HepG2 (cell line): ENCODE results near the gene IQCM. TPM values are rescaled to one million over a fixed set of nuclear protein-coding genes. Genes with fewer than 3 reads are reported as not detected.

Experiments used
- ATAC-seq: fragments of 200-7000 bp; cut with Tn5 transposase; 3 replicates; pipeline ENCODE4 v1.9.1; 2020; ENCODE audit warnings: mild to moderate bottlenecking, moderate library complexity
- BruUV-seq: library from RNA; stranded (reverse); fragments of 400-500 nt; replicated peaks from 2 replicates; lab custom pipeline; 2021; lab: Mats Ljungman, UMichigan
- CTCF ChIA-PET: fragments of 300-600 bp; formaldehyde crosslinking; extraction: SDS; loops from one replicate; lab custom pipeline; 2021; ENCODE audit warnings: low total read pairs, inconsistent platforms, low intra/inter-chr PET ratio; lab: Yijun Ruan, JAX
- POLR2A ChIA-PET: fragments of 350-600 bp; sonication (Branson Sonifier 250); formaldehyde crosslinking; loops from one replicate; lab custom pipeline; 2020; ENCODE audit warnings: antibody characterized with exemption, inconsistent platforms; lab: Yijun Ruan, JAX
- DNase-seq: peaks from one replicate; pipeline ENCODE4 v3.0.0-alpha.2; 2015; ENCODE audit warnings: low spot score
- FAIRE-seq: peaks from 3 replicates; lab custom pipeline; 2011; peaks lifted over from hg19 to GRCh38; lab: Jason Lieb, UNC
- H2AFZ ChIP-seq: one replicate; pipeline ENCODE4 v1.6.1; 2011; ENCODE audit warnings: low read length, inconsistent platforms
- H3K27ac ChIP-seq: fragments of 300-600 bp; 3 replicates; pipeline ENCODE4 v1.8.0; 2011; ENCODE audit warnings: mixed run types, mild to moderate bottlenecking, mixed read lengths, low read length, inconsistent platforms; ENCODE audit not compliant: insufficient read depth; ENCODE audit errors: extremely low read length
- H3K27me3 ChIP-seq, 2 experiments: fragments of 200-600 bp in 1 of 2; 2 replicates in 1 of 2; 3 replicates in 1 of 2; pipeline versions ENCODE4 v1.6.0 to v1.8.0; 2011; ENCODE audit warnings: low read length in 2 of 2, mild to moderate bottlenecking in 2 of 2, moderate library complexity in 2 of 2, inconsistent platforms in 1 of 2; ENCODE audit not compliant: insufficient read depth in 2 of 2, control insufficient read depth in 1 of 2
- H3K36me3 ChIP-seq, 2 experiments: fragments of 200-600 bp in 1 of 2; replicated peaks in 1 of 2; 2 replicates in 1 of 2; 3 replicates in 1 of 2; pipeline versions ENCODE4 v1.5.1 to v1.8.0; 2011; ENCODE audit warnings: low read length in 2 of 2, inconsistent platforms in 1 of 2; ENCODE audit not compliant: insufficient read depth in 2 of 2, control insufficient read depth in 1 of 2
- H3K4me1 ChIP-seq: 2 replicates; pipeline ENCODE4 v1.5.1; 2012; ENCODE audit warnings: low read length, inconsistent platforms; ENCODE audit not compliant: insufficient read depth
- H3K4me2 ChIP-seq: 2 replicates; pipeline ENCODE4 v1.6.0; 2011; ENCODE audit warnings: low read depth, low read length, inconsistent platforms
- H3K4me3 ChIP-seq, 3 experiments: fragments of 200-600 bp in 1 of 3; sonication (generic), shearing (Covaris generic) in 1 of 3; replicated peaks in 1 of 3; 2 replicates each; pipeline ENCODE4 v1.5.1; 2011 to 2016; ENCODE audit warnings: low read length in 3 of 3, inconsistent platforms in 2 of 3, low read depth in 2 of 3, mild to moderate bottlenecking in 2 of 3, control low read depth in 1 of 3, mixed read lengths in 1 of 3; ENCODE audit not compliant: insufficient read depth in 1 of 3
- H3K79me2 ChIP-seq: one replicate; pipeline ENCODE4 v1.6.1; 2011; ENCODE audit warnings: low read length, inconsistent platforms; ENCODE audit not compliant: insufficient read depth
- H3K9ac ChIP-seq: 2 replicates; pipeline ENCODE4 v1.6.0; 2011; ENCODE audit warnings: mild to moderate bottlenecking, low read depth, low read length, inconsistent platforms; ENCODE audit not compliant: insufficient read depth
- H3K9me3 ChIP-seq: 2 replicates; pipeline ENCODE4 v1.5.1; 2012; ENCODE audit warnings: mild to moderate bottlenecking, low read length
- H4K20me1 ChIP-seq: 2 replicates; pipeline ENCODE4 v1.6.0; 2011; ENCODE audit warnings: inconsistent platforms, mild to moderate bottlenecking, low read length, moderate library complexity; ENCODE audit not compliant: insufficient read depth
- BRD4 ChIP-seq: sonication (generic); formaldehyde crosslinking; IDR thresholded peaks from 2 replicates; pipeline ENCODE4 v1.4.0; 2020; ENCODE audit warnings: missing genetic modification reagents
- HDAC6 ChIP-seq: fragments of 200-600 bp; sonication (generic); IDR thresholded peaks from 2 replicates; pipeline ENCODE4 v1.7.0; 2017; ENCODE audit warnings: mild to moderate bottlenecking, antibody characterized with exemption, low read length, low read depth
- MZF1 ChIP-seq: sonication (generic); formaldehyde crosslinking; IDR thresholded peaks from 2 replicates; pipeline ENCODE4 v1.8.1; 2023; ENCODE audit warnings: mild to moderate bottlenecking, missing genetic modification reagents, borderline replicate concordance
- NFATC3 ChIP-seq: sonication (generic); formaldehyde crosslinking; IDR thresholded peaks from 2 replicates; pipeline ENCODE4 v1.5.1; 2020; ENCODE audit warnings: mild to moderate bottlenecking, missing genetic modification reagents
- NFRKB ChIP-seq: fragments of 450-650 bp; IDR thresholded peaks from 2 replicates; pipeline ENCODE4 v1.6.1; 2017
- NR2F6 ChIP-seq, 2 experiments: IDR thresholded peaks; 2 replicates each; pipeline ENCODE4 v1.6.1; 2016; ENCODE audit warnings: antibody characterized with exemption in 1 of 2, mild to moderate bottlenecking in 1 of 2
- SUZ12 ChIP-seq: fragments of 150-350 bp; IDR thresholded peaks from 2 replicates; pipeline ENCODE4 v1.6.1; 2014; ENCODE audit warnings: low read depth, low read length
- TSC22D2 ChIP-seq: sonication (generic); formaldehyde crosslinking; IDR thresholded peaks from 2 replicates; pipeline ENCODE4 v1.5.1; 2020; ENCODE audit warnings: missing genetic modification reagents, mild to moderate bottlenecking, borderline replicate concordance
- ZNF34 ChIP-seq: sonication (generic); formaldehyde crosslinking; IDR thresholded peaks from 2 replicates; pipeline ENCODE4 v1.4.0; 2020; ENCODE audit warnings: mild to moderate bottlenecking, missing genetic modification reagents, borderline replicate concordance
- ZNF501 ChIP-seq: sonication (generic); formaldehyde crosslinking; IDR thresholded peaks from 2 replicates; pipeline ENCODE4 v1.5.1; 2020; ENCODE audit warnings: mild to moderate bottlenecking, moderate library complexity, missing genetic modification reagents
- ZNF704 ChIP-seq: sonication (generic); formaldehyde crosslinking; IDR thresholded peaks from 2 replicates; pipeline ENCODE4 v1.8.1; 2023; ENCODE audit warnings: mild to moderate bottlenecking, inconsistent platforms, moderate library complexity, missing genetic modification reagents, borderline replicate concordance
- ZNF746 ChIP-seq: sonication (generic); formaldehyde crosslinking; IDR thresholded peaks from 2 replicates; pipeline ENCODE4 v1.8.0; 2022; ENCODE audit warnings: mild to moderate bottlenecking, missing genetic modification reagents
- ZNF770 ChIP-seq: sonication (generic); formaldehyde crosslinking; IDR thresholded peaks from 2 replicates; pipeline ENCODE4 v1.5.0; 2020; ENCODE audit warnings: mild to moderate bottlenecking, missing genetic modification reagents
- ZNF776 ChIP-seq: sonication (generic); formaldehyde crosslinking; IDR thresholded peaks from 2 replicates; pipeline ENCODE4 v1.4.0; 2020; ENCODE audit warnings: mild to moderate bottlenecking, missing genetic modification reagents
- ZNF891 ChIP-seq: sonication (generic); formaldehyde crosslinking; IDR thresholded peaks from 2 replicates; pipeline ENCODE4 v1.5.0; 2020; ENCODE audit warnings: mild to moderate bottlenecking, missing genetic modification reagents
- WGBS: methylation state at CpG from one replicate; pipeline ENCODE4 v1.1.6; 2017; ENCODE audit warnings: low lambda C conversion rate; 5-methylcytosine and 5-hydroxymethylcytosine counted together
- in situ Hi-C: cut with HindIII; loops from 2 replicates; pipeline ENCODE4 v1.10.0; 2017; ENCODE audit warnings: low pct_unique_long_range_greater_than_20kb; ENCODE audit not compliant: extremely low pct_ligation_motif_present
- intact Hi-C: fragments of 100-400 bp; cut with micrococcal nuclease; formaldehyde crosslinking; loops from one replicate; pipeline ENCODE4 v1.10.0; 2022; ENCODE audit not compliant: unreplicated experiment
- polyA plus RNA-seq, 8 experiments: library from polyadenylated mRNA; depleted of rRNA in 3 of 8; stranded (reverse) in 7 of 8; unstranded in 1 of 8; fragments of >200 nt; fragmentation: Illumina TruSeq in 4 of 8; extraction: Trizol in 4 of 8; gene quantifications; 2 replicates each; pipeline versions ENCODE4 v1.2.1 to v1.2.3, GENCODE V29; 2011 to 2016; ENCODE audit warnings: low read depth in 4 of 8, missing spikeins in 1 of 8, mixed read lengths in 1 of 8; ENCODE audit not compliant: insufficient read depth in 1 of 8
- total RNA-seq, 5 experiments: library from RNA; depleted of rRNA; stranded (reverse); fragments of >200 nt; fragmentation: Illumina TruSeq; extraction: Trizol; gene quantifications; 2 replicates each; pipeline ENCODE4 v1.2.3, GENCODE V29; 2016; ENCODE audit warnings: low read depth in 1 of 5
- TF ChIP-seq, protein P1 (sequence below): sonication (generic); formaldehyde crosslinking; IDR thresholded peaks from 2 replicates; pipeline ENCODE4 v1.4.0; 2020; ENCODE audit warnings: mild to moderate bottlenecking, missing genetic modification reagents

Gene IQCM
- total and polyA plus RNA-seq, 2 of the 13 experiments (the other 11 are each of a cell fraction or from before 2014, with no cell fraction given), result not detected

- no peak for ATAC-seq
These were observed 225.8 kb downstream of the IQCM start for GRCh38 chr4:149589826-149590225.

DNA sequence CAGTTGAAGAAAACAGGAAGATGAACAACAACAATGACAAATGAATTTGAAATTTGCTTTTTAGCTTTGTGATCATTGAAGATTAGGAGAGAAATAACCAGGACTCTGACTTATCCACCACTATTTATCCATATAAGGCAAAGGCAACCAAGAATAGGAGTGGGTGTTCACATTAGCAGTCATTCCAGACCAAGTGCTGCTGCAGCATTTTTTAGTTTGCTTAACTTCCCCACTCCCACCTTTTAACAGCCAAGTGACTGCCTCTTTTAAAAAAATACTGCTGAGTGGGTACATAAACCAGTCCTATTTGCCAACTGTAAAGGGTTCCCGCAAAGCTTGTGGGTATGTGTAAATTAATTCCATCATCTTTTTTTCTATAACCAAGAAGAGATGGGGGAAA lies 230.9 kb downstream of the IQCM start:
- Histone ChIP-seq H3K79me2 (no peaks in the 10 kb centered on the region), H3K9me3 (peaks cover 10% of the 10 kb centered on the region), H3K36me3 (no peaks in the 10 kb centered on the region), H3K27me3 (no peaks in the 10 kb centered on the region), H3K27ac (no peak overlapping the region), H4K20me1 (no peaks in the 10 kb centered on the region), H3K9ac (no peak overlapping the region), H2AFZ (no peak overlapping the region), H3K4me2 (no peak overlapping the region), H3K4me3 (no peak overlapping the region), H3K4me1 (no peaks in the 10 kb centered on the region)
- 6% methylated on average over 1 of the region's 1 CpG for WGBS
- ChIA-PET CTCF (no interaction called here), POLR2A (no interaction called here)
- ATAC-seq (no peak), DNase-seq (no peak), FAIRE-seq (no peak)
- intact Hi-C loops (no loop called here), in situ Hi-C loops (no loop called here)
- BruUV-seq, result no TSS peak
- TF ChIP-seq ZNF770 (CRISPR knock-in tag), result no peak
- no peak for TF ChIP-seq HDAC6
- TF ChIP-seq ZNF746 (CRISPR knock-in tag), result no peak
- no peak for TF ChIP-seq TSC22D2 (CRISPR knock-in tag)
- TF ChIP-seq SUZ12, result no peak
- no peak for TF ChIP-seq BRD4 (CRISPR knock-in tag)
- no peak for TF ChIP-seq ZNF704 (CRISPR knock-in tag)
- TF ChIP-seq ZNF34, result no peak
- TF ChIP-seq ZNF891 (CRISPR knock-in tag), result no peak
- no peak for TF ChIP-seq NR2F6 (IDR thresholded peaks at IDR 0.05)
- TF ChIP-seq NR2F6 (CRISPR knock-in tag; IDR thresholded peaks at IDR 0.05), result no peak
- no peak for TF ChIP-seq NFATC3 (CRISPR knock-in tag)
- TF ChIP-seq ZNF776 (CRISPR knock-in tag), result no peak
- no peak for TF ChIP-seq NFRKB

More at GRCh38 chr4:149589826-149590225, 225.8 kb downstream of the IQCM start:
- H3K9ac ChIP-seq, result no peak overlapping the region
- H3K79me2 ChIP-seq, result no peaks in the 10 kb centered on the region
- no peaks in the 10 kb centered on the region for H3K4me1 ChIP-seq
- intact Hi-C loops (no loop called here), in situ Hi-C loops (no loop called here)
- no peaks in the 10 kb centered on the region for H3K36me3 ChIP-seq
- POLR2A ChIA-PET, result no interaction called here
- FAIRE-seq (no peak), DNase-seq (no peak)
- H3K4me3 ChIP-seq, result no peak overlapping the region
- H3K27ac ChIP-seq, result no peak overlapping the region
- WGBS, result 42% methylated on average over 1 of the region's 1 CpG
- H3K9me3 ChIP-seq, result no peaks in the 10 kb centered on the region; the same call in 1 of the 2 replicates
- no peak overlapping the region for H3K4me2 ChIP-seq
- no peak overlapping the region for H2AFZ ChIP-seq
- no peak for TF ChIP-seq ZNF501 (CRISPR knock-in tag)
- TF ChIP-seq MZF1 (CRISPR knock-in tag), result no peak
- TF ChIP-seq, protein P1, sequence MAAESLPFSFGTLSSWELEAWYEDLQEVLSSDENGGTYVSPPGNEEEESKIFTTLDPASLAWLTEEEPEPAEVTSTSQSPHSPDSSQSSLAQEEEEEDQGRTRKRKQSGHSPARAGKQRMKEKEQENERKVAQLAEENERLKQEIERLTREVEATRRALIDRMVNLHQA, result no peak
- H3K27me3 ChIP-seq, result no peaks in the 10 kb centered on the region
- H4K20me1 ChIP-seq, result no peaks in the 10 kb centered on the region
- CTCF ChIA-PET, result no interaction called here
- no TSS peak for BruUV-seq
